Mucosa of descending colon (tissue), 3 donors: ENCODE data around the gene RAB11FIP4. TPM values are rescaled to one million over a fixed set of nuclear protein-coding genes. Genes with fewer than 3 reads are reported as not detected.

Experiments
- ATAC-seq: fragments of 200-7000 bp; cut with Tn5 transposase; one replicate; pipeline ENCODE4 v1.9.1; 2020; ENCODE audit warnings: mild to moderate bottlenecking, moderate library complexity
- DNase-seq, 3 donors: peaks; one replicate each; pipeline ENCODE4 v3.0.0-alpha.2; 2020
- H3K36me3 ChIP-seq: fragments of 200-600 bp; one replicate; pipeline ENCODE4 v1.8.0; 2021; ENCODE audit warnings: low read depth, mild to moderate bottlenecking
- H3K4me1 ChIP-seq: fragments of 200-600 bp; one replicate; pipeline ENCODE4 v1.8.0; 2021; ENCODE audit warnings: low read depth, mild to moderate bottlenecking
- H3K4me3 ChIP-seq: fragments of 200-600 bp; one replicate; pipeline ENCODE4 v1.8.0; 2021; ENCODE audit warnings: mild to moderate bottlenecking
- H3K9me3 ChIP-seq: fragments of 200-600 bp; one replicate; pipeline ENCODE4 v1.8.0; 2021; ENCODE audit warnings: mild to moderate bottlenecking
- CTCF ChIP-seq: fragments of 200-600 bp; IDR thresholded peaks from one replicate; pipeline ENCODE4 v1.8.0; 2022; ENCODE audit warnings: antibody characterized with exemption, mild to moderate bottlenecking
- intact Hi-C, 2 donors: fragments of 100-400 bp; cut with DNase I in 1 of 2; cut with micrococcal nuclease in 1 of 2; formaldehyde crosslinking; loops; one replicate each; pipeline versions ENCODE4 v1.11.0 to v1.11.1; 2022; cut with DNase I, micrococcal nuclease
- total RNA-seq, 3 donors: library from RNA; stranded (reverse); fragmentation: NEBNext Ultra II Directional in 2 of 3; extraction: Animal tissue kit (Norgen Biotek cat#: 25700) in 2 of 3; gene quantifications; one replicate each; pipeline versions ENCODE4 v1.2.1 to v1.2.4, GENCODE V29; 2021 to 2023
- donor health status: DM: no; HTN: no; CAD: no; lungs with moderate emphysema.
- donor health status: DM: no; HTN: no; CAD: no.
- donor health status: DM: no; HTN: yes; CAD: no.

RAB11FIP4 gene
- total RNA-seq, 3 donors from 2014 or later, result 24.5 to 49.9 (median 40.7) TPM

- Histone ChIP-seq H3K36me3 (no peaks in the 10 kb centered on the region), H3K9me3 (no peaks in the 10 kb centered on the region), H3K4me1 (no peaks in the 10 kb centered on the region), H3K4me3 (no peak overlapping the region)
- ATAC-seq (no peak), DNase-seq (no peak)
- intact Hi-C loops, result no loop called here
- TF ChIP-seq CTCF, result no peak
Measured at GRCh38 chr17:31472137-31472536, 80.7 kb downstream of the RAB11FIP4 start.

- no peak overlapping the region for H3K4me3 ChIP-seq
- H3K4me1 ChIP-seq, result no peaks in the 10 kb centered on the region
- TF ChIP-seq CTCF, result no peak
- no peaks in the 10 kb centered on the region for H3K9me3 ChIP-seq
- intact Hi-C loops, result no loop called here
- no peak for DNase-seq
- no peaks in the 10 kb centered on the region for H3K36me3 ChIP-seq
- ATAC-seq, result no peak
Measured at GRCh38 chr17:31475378-31476162, 84.1 kb downstream of the RAB11FIP4 start.

GRCh38 chr17:31476525-31477416 is 85.3 kb downstream of the RAB11FIP4 start:
- H3K4me1 ChIP-seq, result no peaks in the 10 kb centered on the region
- no peak for DNase-seq
- no peak for ATAC-seq
- H3K4me3 ChIP-seq, result no peak overlapping the region
- intact Hi-C loops, result no loop called here
- no peak for TF ChIP-seq CTCF
- no peaks in the 10 kb centered on the region for H3K9me3 ChIP-seq
- H3K36me3 ChIP-seq, result no peaks in the 10 kb centered on the region

GRCh38 chr17:31477417-31478055 is 86.1 kb downstream of the RAB11FIP4 start:
- H3K9me3 ChIP-seq, result no peaks in the 10 kb centered on the region
- H3K36me3 ChIP-seq, result no peaks in the 10 kb centered on the region
- ATAC-seq (no peak), DNase-seq (no peak)
- TF ChIP-seq CTCF, result no peak
- H3K4me3 ChIP-seq, result no peak overlapping the region
- intact Hi-C loops, result no loop called here
- no peaks in the 10 kb centered on the region for H3K4me1 ChIP-seq

GRCh38 chr17:31479062-31479408 is 87.6 kb downstream of the RAB11FIP4 start:
- ATAC-seq (no peak), DNase-seq (no peak)
- H3K36me3 ChIP-seq, result no peaks in the 10 kb centered on the region
- H3K4me1 ChIP-seq, result no peaks in the 10 kb centered on the region
- intact Hi-C loops, result no loop called here
- no peaks in the 10 kb centered on the region for H3K9me3 ChIP-seq
- TF ChIP-seq CTCF, result no peak
- H3K4me3 ChIP-seq, result no peak overlapping the region
